Retina (tissue), 1 donor: ENCODE data around the gene FHIP1B.

Experiments used
- DNase-seq: peaks from one replicate; pipeline ENCODE4 v3.0.0-alpha.2; 2016

Gene FHIP1B

DNA sequence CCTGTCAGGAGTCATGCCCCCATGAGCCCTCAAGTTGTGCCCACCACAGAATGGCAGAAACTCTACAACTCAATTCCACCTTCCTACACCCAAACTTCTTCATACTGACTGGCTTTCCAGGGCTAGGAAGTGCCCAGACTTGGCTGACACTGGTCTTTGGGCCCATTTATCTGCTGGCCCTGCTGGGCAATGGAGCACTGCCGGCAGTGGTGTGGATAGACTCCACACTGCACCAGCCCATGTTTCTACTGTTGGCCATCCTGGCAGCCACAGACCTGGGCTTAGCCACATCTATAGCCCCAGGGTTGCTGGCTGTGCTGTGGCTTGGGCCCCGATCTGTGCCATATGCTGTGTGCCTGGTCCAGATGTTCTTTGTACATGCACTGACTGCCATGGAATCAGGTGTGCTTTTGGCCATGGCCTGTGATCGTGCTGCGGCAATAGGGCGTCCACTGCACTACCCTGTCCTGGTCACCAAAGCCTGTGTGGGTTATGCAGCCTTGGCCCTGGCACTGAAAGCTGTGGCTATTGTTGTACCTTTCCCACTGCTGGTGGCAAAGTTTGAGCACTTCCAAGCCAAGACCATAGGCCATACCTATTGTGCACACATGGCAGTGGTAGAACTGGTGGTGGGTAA lies 35.1 kb downstream of the FHIP1B start, which contains the start of gene OR52W1:
TSS of gene OR52W1 (plus strand) at position 51 of the 637 bp plus-strand sequence. CDS start at position 51, 0 bp downstream.
- no peak for DNase-seq

GRCh38 chr11:6197466-6198200 lies 36.8 kb downstream of the FHIP1B start:
- DNase-seq = no peak

DNA sequence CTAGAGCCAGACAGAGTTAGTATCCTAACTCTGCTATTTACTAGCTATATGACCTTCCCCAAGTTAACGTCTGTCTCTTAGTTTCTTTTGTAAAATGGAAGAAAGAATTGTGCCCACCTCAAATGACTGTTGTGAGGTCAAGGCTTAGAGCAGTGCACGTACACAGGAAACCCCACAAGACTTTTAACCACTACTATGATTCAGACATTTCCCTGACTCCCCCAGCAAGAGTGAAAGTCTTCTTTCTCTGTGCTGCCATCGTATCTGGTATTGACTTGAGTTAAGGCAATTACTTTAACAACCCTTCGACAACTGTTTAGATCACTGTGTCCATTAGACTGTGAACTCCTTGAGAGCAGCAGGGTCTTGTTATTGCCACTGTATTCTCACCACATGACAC lies 38.0 kb downstream of the FHIP1B start:
- no peak for DNase-seq

DNA sequence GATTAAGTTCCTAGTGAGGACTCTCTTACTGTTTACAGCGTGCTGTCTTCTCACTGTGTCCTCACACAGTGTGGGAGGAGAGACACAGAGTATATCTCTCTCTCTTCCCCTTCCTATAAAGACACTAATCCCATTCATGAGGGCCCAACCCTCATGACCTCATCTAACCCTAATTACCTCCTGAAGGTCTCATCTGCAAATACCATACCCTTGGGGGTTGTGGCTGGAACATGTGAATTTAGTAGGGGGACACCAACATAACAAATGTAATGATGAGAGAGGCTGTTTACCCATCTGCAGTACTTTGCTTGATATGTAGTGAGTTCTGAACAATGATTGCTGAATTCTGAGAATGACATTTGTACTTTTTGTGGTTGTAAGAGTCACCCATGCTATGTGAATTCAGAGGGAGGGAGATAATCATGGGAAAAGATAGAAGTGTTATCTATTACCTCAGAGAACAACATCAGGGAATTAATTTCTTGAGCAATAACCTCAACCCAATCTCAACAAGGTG lies 40.3 kb downstream of the FHIP1B start:
- no peak for DNase-seq

GRCh38 chr11:6191742-6192141 lies 42.7 kb downstream of the FHIP1B start:
- no peak for DNase-seq

DNA sequence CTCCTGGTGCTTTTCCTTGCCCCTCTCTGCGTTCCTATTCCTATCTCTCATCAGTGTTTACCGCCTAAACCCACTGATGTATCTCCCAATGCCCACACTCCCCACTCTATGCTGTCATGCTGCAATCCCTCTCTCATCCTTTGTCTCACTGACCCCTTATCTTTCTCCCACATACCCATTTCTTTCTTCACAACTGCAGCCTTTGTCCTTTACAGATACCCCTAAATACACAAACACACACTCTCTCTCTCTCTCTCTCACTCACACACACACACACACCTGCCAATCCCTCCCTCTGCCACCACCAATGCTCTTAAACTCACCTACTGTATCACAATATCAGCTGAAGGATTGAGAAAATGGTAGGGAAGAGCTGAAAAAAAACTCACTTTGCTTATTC lies 59.0 kb downstream of the FHIP1B start:
- no peak for DNase-seq

- DNase-seq = no peak
Measured at GRCh38 chr11:6170226-6170625, 64.2 kb downstream of the FHIP1B start, which contains the start of gene OR52B2. OR52B2 (minus strand) TSS chr11:6170326; CDS start chr11:6170326, 0 bp downstream.
